ENCODE measurements around the gene SOCS2.

The SOCS2 gene

DNA sequence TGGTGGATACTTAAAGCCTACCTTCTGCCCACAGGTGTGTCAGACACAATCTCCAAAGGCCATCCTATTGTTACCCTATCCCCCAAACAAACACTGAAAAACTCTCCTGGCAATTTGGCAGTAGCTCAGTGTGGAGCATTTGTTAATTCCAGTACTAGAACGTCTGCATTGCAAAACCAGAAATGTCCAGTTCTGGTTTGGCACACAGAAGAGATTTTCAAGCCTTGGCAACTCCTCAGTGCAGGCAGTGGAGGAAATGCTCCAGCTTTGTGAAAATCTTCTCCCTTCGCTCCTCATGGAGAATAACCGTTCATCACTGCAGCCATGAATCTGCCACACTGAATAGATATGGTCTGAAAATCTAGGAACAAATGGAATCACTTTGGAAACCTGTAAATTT lies 5.3 kb upstream of the SOCS2 start:
- no peak for DNase-seq (ENCODE audit: low read depth)

DNA sequence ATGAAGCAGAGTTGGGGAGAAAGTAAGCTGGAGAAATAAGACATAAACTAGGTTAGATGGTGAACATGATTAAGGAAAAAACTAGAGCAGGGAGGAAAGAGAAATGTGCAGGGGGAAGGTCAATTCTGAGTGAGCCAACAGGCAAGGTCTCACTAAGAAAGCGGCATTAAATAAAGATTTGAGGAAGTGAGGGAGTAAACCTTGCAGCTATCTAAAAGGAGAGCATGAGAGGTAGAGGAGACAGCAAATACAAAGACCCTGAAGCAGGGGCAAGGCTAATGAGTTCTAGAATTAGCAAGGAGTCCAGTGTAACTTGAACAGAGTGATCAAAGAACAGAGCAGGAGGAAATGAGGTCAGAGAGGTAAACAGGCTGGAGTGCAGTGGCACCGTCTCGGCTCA lies 4.4 kb upstream of the SOCS2 start:
- DNase-seq (ENCODE audit: low read depth), result no peak

DNA sequence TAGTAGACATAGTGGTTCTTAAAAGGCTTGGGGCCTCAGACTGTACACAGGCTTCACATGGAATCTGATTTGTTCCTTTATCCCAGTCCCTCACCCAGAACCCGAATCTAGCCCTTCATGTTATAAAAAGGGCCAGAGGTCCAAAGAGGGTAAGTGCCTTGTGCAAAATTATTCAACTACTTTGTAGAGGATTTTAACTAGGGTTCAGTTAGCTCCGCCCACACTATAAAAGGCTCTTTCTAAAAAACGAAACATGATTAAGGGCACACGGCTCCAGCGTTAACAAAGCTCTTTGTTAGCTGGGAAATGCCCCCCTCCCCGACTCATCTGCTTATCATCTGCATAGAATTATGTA lies 3.2 kb upstream of the SOCS2 start:
- DNase-seq (ENCODE audit: low read depth), result no peak

DNA sequence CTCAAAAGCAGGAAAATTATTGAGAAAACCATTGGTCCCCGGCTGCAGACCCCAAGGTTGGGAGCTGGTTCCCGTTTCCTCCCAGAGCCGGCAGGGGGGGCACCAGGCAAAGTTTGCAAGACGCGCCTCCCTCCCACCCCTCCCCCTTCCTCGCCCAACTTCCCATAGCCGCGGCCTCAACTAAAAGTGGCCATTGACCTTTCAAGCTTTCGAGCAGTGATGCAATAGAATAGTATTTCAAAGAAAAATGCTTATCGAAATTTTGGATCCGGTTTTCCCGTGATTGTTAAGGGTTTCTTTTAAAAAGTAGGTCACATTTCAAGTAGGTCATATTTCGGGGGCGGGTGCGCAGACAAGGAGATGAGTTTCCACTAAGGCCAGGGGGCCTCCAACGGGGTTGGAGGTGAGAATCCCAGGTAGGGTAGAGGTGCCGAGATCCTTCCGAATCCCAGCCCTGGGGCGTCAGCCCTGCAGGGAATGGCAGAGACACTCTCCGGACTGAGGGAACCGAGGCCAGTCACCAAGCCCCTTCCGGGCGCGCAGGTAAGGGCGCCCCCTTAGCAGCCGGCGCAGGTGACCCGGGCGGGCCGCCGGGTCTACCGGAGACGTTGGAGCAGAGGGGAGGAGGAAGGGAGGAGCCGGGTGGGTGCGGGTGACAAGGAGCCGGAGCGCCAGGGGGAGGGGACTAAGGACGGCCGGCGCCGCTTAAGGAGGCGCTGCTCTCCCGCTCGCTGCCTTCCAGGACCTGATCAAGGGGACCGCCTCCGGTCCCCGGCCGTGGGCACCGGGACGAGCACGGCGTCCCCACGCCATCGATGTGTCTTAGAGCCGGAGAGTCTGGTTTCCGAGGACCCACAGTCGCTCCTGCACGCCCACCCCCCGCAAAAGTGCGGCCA lies 2.6 kb upstream of the SOCS2 start:
- peak; percentile 58 for DNase-seq (ENCODE audit: low read depth)

DNA sequence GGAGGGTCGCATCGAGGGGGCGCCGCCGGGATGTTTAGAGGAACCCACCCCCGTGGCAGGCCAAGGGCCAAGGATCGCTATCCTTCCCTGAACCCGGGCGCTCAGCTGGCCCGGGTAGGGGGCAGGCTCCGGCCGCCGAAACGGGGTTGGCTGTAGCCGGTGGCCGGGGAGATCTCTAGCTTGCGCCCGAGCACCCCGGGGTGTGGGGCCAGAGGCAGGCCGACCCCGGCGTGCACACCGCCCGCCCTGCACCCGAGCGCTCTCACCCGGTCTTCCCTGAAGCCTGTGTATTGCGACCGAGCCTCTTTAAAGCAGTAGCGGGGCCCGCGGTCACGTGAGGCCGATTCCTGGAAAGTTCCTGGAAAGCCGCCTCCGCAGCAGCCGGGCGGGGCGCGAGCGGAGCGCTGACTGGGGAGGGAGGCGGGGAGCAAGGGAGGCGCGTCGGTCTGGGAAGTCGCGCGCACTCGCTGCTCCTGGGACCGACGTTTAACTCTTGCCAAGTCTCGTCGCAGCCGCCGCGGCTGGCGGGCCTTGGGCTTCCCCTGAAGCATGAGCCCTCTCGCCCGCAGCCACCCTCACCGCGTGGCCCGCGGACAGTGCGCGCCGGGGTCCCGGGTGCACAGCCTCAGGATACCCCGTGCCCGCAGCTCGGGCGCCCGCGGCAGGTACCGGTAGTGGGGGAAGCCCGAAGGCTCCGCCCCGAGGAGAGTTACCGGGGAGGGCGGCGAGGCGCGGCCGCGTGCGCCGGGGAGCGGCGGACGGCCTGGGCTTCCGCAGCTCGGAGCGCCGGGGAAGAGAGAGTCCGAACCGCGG lies 1.7 kb upstream of the SOCS2 start:
- peak; percentile 80 for DNase-seq (ENCODE audit: low read depth)

DNA sequence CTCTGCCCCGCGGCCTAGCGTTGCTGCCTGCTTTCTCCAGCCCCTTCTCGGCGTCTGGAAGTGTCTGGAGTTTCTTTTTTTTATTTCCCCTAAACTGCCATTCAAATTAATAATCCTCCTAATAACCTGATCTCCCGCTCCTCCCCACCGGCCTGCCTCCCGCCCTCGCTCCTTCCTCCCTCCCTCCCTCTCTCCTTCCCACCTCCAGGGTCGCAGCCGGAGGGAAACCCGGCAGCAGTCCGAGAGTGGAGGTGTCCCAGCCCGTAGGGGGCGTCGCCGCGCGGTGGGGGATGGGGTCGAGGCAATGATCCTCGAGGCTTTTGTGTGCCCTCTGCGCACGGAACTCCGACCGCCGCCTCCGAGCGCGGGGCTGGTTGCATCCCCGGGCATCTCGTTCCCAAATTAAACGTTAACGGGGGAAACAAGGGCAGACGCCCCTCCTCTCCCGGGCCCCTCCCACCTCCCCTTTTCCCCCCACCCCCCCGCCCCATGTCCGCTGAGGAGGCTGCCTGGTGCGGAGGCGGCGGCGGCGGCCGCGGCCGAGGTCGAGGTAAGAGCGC lies 1.0 kb upstream of the SOCS2 start:
- DNase-seq (ENCODE audit: low read depth), result peak; percentile 48

DNA sequence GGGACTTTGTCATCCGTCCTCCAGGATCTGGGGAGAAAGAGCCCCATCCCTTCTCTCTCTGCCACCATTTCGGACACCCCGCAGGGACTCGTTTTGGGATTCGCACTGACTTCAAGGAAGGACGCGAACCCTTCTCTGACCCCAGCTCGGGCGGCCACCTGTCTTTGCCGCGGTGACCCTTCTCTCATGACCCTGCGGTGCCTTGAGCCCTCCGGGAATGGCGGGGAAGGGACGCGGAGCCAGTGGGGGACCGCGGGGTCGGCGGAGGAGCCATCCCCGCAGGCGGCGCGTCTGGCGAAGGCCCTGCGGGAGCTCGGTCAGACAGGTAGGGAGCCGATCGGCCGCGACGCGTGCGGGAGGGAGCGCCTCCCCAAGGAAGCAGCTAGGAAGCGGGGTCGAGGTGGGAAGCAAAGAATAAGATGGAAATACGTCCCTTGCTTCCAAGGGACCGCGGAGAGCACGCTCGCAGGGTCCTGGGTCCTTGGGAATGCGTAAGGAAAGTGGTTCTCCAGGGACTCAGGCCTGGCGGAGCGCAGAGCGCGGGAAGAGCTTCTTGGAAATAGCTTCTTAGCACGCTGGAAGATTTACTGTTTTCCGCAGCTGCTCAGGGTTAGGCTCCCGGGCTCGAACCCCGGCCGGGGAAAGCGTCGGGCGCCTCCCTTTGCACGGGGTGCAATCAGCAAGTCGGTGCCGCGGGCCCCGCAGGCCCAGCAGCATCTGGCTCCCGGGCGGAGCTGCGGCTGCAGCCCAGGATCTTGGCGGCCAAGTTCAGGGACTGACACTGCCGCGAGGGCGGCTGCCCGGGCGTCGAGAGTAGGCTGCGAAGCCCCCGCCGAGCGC lies 457 bp downstream of the SOCS2 start:
- DNase-seq (ENCODE audit: low read depth), result no peak

DNA sequence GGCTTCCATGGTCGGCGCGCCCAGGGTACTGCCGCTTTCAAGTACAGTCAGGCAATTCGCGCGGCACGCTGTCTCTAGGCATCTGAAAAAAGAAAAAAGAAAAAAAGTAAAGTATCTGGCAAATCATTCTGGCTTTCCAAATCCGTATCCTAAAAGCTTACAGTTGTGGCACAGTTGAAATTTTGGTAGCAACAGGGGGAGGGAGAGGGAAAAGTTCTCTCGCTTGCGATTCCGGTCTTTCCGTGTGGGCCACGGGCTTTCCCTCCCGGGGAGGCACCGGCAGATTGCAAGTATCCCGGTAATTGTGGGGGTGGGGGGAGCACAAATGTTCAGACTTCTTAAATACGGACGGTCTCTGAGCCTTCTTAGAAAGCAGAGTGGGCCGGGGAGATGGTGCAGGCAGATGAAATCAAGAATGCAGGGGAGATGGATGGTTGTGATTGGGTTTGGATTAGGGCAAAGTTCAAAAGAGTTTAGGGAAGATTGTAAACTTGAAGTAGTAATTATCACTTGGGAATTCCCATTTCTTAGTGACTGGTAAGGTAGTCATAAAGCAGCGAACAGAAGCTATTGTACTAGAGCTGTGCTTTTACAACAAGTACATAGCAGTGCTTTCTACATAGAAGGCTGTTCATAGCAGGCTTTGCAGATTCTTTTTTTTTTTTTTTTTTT lies 1.2 kb downstream of the SOCS2 start:
- no peak for DNase-seq (ENCODE audit: low read depth)

DNA sequence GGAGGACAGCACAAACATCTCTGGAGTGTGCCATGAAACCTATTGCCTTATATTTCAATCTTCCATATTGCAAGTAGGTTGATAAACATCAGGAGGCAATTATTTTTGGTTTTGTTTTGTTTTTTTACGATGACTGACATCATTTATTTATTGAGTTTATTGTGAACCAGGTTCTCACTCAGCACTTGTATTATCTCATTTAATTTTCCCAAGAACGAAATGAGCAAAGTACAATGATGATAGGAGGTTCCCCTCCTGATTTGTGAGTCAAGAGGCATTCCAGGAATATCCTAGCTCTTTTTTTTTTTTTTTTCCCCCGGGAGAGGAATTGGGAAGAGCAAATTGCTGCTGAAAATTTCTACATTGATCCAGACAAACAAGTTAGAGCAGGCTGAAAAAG lies 4.7 kb downstream of the SOCS2 start:
- DNase-seq (ENCODE audit: low read depth), result no peak

DNA sequence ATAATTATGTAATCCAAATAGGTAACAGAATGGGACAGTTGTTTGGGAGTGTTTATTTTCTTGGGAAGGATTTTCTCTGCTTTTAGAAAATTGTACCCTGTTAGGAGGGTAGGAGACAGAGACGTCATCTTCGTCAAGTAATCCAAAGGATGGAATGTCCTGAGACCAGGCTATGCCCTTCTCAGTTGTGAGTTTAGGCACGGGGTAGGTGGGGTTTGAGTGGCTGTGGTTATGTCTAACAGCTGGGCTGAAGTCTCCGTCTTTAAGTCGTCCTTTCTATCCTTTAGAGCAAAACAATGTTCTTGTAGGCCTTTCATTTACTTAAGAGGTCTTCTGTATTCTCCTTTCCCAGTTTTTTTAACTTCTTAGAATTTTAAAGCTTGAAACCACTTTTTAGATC lies 5.7 kb downstream of the SOCS2 start:
- no peak for DNase-seq (ENCODE audit: low read depth)

DNA sequence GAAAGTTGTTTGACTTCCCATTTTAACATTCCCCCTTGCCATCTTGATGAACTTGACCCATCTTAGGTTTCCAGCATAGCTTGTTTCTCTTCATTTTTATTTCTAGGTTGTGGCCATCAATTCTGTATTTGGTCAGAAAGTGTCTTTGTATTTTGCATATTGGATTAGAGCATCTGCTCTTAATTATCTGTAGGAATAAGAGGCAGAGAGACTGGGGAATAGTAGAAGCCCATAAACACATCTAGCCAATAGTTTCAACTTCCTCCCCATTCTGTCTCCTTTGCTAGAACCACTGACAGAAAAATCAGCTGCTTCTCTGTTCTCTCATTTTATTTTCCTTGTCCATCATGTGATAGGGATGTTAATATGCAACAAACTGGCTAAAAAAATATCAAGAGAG lies 8.2 kb downstream of the SOCS2 start:
- no peak for DNase-seq (ENCODE audit: low read depth)

DNA sequence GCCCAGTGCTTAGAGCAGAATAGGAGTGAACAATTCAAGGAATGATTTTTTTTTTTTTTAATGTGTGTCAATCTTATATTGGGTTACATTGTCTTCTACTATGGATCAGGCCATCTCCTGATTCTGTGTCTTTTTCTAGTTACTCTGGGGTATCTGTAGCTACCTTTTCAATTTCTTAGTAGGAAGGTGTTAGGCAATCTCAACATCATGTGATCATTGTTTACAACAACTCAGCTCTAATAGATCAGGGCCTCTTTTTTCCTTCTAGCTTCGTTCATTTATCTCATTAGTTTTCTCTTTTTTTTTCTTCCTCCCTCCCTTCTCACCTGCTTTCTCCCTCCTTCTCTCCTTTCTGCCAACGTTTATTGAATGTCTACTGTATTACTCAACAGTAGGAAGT lies 8.9 kb downstream of the SOCS2 start:
- no peak for DNase-seq (ENCODE audit: low read depth)

DNA sequence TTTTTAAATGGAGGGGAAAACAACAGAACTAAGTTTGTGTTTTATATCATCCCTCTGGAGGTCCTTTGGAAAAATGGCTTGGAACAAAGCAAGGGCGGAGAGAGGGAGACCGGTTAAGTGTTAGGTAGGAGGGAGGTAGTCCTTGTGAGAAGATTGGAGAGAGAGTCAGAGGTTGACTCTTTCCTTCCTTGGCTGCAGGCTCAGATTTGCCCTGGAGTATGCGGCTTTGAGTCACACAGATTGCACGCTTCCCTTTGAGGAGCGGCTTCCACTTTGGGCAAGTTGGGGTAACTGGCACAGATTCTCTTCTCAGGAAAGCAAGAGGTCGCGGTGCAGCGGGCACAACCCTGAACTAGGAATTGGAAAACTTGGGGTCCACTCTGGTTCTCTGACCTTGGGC lies 9.9 kb downstream of the SOCS2 start:
- no peak for DNase-seq (ENCODE audit: low read depth)

DNA sequence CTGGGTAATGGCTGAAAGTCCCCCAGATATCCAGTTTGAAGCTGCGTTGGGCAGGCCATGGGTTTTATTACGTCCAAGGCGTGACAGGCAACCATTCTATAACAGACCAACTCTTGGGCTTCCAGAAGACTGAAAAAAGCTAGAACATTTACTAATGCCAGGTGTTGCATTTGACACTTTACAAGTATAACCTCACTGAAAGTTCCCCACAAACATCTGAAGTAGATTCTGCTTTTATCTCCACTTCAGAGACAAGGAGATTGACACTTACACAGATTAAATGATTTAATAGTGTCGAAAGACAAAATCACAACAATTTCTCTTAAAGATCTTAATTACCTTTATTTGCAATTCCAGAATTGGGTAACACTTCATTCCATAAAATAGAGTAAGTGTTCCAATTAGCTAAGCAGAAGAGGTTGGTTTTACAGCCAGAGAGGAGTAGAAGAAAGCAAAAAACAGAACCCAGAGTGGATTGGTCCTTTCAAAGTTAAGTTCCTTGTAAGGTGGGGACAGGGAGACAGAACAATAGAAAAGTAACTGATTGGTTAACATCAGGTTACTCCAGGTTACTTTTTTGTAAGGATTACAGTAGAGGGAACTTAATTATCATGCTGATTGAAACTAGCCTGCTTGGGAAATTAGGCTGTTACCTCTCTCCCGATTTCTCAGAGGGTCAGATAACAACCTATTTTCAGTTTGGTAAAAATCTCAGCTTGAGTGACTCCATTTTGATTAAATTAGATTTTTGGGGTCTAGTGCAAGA lies 11.3 kb downstream of the SOCS2 start:
- DNase-seq (ENCODE audit: low read depth), result no peak

DNA sequence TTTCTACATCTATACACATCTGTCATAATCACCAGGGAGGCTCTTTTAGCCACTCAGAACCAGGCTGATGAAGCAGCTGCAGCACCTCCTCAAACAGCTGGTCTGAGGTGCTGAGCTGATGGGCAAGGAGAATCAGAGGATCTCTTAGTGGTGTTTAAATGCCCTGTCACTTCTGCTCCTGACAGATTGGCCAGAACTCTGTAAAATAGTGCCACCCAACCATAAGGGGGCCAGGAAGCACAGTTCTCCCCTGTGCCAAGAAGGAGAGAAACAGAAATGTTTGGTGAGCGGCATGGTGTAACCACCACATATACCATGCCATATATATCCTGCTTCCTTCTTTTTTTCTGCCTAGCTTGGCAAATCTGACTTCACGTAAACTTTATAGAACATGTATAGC lies 12.8 kb downstream of the SOCS2 start:
- no peak for DNase-seq (ENCODE audit: low read depth)

DNA sequence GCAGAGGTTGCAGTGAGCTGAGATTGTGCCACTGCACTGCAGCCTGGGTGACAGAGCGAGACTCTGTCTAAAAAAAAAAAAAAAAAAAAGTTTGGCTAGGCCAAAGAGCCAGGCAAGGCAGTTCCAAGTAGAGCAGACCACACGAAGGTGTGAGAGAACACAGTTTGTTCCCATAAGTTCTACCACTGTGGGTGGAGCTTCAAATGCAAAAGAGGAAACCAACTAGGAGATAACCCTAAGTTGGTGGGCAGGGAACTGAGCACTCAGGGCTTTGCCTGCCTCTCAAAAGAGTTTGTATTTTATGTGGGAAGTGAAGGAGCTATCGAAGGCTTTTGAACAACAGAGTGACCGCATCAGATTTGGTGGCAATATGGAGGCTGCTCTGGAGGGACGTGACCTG lies 15.1 kb downstream of the SOCS2 start:
- no peak for DNase-seq (ENCODE audit: low read depth)

DNA sequence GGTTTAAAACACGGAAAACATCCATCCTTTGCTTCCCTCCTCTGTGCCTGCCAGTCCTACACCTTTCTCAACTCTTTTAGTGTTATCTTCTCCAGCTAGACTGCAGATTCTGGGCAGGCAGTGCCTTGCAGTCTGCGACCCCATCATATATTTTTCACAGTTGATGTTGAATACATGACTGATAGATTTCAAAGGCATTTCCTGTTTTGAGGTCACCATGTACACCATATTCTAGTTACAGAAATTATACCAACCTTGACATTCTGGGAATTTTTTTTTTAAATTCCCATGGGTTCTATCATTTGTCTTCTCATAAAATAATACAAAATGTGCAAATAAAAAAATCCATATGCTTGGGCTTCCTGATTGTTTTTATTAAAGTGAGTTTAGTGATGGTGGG lies 16.6 kb downstream of the SOCS2 start:
- DNase-seq (ENCODE audit: low read depth), result no peak

DNA sequence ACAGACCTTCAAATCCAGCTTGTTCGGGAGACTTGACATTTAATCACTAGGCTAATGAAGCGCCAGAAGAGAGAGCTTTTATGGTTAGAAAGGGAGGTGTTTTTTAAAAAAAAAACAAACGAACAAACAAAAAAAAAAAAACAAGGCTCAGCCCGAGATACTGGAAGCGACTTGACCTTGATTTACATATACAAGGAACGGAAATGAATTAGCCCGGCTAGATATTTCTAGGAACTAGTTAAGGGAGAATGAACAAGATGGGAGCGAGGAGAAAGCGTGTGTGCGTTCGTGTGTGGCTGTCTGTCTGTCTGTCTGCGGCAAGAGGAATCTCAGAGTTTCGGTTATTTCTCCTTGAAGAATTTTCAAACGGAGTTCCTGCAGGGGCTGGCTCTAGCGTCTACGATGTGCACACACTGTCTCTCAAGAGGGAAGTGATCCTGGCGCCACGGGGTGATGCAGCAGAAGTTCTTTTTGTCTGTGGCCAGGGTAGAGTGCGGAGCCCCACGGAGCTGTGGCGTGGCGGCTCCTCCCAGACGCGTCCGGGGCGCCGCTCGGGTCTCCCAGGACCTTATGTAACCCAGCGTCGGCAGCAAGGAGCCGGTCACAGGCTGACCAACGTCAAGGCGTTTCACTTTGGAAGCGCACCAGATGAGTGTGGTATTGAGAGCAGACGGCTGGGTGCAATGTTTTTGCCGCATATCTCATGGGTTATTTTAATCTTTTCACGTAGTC lies 18.8 kb downstream of the SOCS2 start:
- DNase-seq (ENCODE audit: low read depth), result no peak

DNA sequence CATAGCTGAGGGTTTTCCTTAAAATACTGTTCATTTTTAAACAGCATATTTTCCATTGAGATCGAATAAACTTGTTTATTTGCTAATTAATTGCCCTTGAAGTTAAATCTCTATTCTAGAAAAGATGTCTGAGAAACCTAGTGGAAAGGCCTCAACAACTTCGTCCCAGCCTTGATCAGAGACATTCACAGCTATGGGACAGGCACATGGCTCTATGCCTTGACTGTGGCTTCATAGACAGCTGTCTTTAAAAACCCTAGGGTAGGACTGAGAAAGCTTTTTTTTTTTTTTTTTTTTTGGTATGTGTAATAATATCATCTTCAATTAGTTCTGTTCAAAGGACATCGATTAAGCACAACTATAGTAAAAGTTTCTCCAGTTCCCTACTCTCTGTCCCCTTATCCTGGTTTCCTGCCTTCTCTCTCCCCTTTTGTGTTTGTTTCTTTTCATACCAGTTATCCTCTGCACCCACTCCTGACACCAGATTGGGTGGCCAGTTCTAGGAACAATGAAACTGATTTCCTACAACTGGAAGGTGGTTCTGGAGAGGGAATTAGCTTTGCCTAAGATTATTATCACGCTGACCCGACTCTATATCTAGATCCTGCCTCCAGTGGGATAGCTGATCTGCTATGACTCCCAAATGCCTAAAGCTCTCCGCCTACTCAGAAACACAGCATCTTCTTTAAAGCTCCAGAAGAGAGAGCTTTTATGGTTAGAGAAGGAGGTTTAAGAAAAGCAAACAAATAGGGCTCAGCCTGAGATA lies 20.3 kb downstream of the SOCS2 start:
- DNase-seq (ENCODE audit: low read depth), result no peak

Data from stimulated activated CD8-positive, alpha-beta memory T cell treated with anti-CD3 and anti-CD28 coated beads, Interleukin-12 subunit alpha, Interleukin-12 subunit beta, amount 100 ng/mL, for 4 hours (primary cell).